Endometrium (tissue), 2 donors: ENCODE data around the gene MYO3B.

ENCODE experiments used
- FAIRE-seq: peaks from 2 replicates; lab custom pipeline; 2012; peaks lifted over from hg19 to GRCh38; lab: Jason Lieb, UNC
- donor health status: control.
- donor health status: control.

The MYO3B gene

DNA sequence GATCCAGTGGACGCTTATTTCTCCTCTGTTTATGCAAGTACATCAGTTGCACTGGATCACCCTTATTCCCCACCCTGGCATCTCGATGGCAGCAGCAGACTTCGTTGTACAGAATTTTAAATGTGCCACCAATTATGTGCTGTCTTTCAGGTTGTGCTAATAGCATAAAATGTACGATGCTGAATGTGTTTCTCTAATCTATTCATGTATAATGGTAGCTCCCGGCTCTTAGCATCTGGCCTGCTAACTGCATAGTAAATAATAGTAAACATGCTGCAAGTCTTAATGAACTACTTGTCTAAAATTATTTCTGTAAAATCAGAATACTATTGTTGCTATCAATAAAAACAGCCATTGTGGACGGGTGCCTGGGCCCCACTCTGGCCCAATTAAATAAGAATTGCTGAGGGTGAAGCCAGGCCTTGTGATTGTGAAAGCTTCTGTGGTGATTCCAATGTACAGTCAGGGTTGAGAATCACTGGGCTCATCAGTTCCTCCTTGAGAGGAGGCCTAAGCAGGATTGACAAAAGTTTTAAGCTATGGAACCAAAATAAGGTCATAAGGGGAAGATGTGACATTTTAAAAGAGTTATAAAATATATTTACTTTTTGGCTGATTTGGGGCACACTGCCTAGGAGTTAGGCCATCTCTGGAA lies 14.4 kb upstream of the MYO3B start:
- no peak for FAIRE-seq

DNA sequence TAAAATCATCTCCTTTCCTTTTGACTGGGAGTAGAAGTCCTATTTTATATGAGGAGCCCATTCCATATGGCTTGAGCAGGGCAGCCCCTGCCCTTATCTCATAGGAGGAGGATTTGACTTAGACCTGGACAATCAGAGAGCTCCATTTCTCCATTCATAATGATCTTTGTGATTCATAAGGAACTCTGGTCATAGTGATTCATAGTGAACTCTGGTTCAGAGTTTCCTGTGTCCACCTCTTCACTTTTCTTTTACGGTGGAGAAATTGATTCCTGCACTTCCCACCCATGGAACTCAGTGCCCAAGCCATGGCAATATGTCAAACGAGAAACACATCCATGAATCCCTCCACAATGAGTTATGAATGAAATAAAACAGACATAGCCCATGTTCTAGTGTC lies 12.8 kb upstream of the MYO3B start:
- FAIRE-seq, result no peak

DNA sequence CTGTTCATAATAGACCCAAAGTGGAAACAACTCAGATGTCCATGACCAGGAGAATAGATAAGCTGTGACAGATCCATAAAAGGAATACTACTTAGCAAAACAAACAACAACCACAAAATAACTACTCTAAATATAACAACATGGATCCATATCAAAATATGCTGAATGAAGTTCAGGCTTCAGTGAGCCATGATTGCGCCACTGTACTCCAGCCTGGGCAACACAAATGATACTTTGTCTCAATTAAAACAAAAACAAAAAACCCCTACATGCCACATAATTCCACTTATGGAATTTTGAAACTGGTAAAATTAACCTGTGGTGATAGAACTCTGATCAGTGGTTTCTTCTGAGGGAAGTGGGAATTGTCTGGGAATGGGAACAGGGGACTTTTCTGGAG lies 11.2 kb upstream of the MYO3B start:
- FAIRE-seq, result no peak

DNA sequence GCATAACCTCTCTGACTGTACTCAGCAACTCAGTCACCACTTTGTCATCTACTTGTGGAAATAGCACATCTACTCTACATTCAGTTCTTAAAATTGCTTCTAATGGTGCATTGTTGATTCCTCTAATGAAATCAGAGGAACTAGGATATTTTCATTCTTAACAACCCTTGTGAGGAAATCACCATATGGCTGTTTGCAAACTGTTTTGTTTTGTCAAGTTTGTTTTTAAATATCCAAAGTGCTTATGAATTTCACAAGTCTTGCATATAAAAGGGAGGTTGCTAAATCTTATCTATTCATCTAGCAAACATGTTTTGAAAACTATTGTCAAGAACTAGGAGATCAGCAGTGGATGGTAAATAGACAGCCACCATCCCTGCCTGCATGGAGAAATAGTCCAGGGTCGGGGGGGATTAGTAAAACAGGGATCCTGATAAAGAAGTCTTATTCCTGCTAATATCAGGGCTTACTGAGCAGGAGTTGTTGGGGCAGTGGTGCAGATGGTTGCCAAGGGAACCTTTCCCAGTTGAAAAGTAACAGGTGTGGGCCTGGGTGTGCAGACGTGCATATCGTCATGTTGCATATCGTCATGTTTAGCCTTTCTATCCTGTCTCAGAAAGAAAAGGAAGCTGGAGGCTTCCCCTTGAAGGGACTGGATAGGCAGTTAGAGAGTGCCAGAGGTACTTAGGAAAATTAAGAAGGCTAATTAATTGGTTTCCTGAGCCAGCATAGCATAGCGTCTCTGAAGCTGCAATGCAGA lies 7.5 kb upstream of the MYO3B start:
- no peak for FAIRE-seq

DNA sequence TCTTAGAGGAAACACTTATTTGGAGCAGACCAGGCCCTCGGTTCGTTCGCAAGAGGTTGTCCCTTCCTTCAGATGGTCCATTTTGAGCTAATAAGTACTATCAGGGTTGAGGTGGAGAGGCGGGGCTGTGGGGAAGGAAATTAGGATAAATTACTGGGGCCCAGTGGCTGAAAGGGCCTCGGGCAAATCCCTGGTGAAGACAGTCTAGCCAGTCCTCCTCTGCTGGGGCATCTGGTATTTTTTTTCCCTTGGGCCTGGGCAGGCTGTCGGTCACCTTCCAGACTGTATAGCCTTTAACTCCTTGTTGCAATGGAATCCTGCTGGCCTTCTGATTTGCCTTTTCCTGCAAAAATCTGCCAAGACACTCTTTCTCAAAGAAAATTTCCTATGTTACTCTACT lies 1.7 kb upstream of the MYO3B start:
- FAIRE-seq, result no peak

DNA sequence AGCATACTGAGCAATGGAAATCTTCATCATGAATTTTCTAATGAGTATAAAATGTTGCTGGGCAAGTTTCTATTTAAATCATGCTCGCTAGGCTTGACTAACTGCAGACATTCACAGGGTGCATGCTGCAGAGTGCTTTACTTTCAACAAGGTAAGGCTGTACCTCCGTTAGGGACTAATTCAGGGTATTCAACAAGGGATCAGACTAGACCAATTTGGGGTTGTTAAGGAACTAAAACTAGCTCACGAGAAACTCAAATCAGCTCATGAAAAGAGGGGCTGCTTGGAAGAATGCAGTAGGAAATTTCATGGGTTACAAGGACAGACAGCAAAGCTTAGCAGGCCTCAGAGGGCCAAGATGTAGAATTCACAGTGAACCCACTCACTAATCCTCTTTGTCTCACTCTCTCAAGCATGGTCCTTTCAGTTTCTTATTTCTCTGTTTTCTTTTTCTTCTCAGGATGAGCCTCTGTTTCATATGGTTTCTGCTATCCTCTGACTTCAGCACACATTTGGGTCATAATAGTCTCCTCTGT lies 2.2 kb downstream of the MYO3B start:
- no peak for FAIRE-seq

DNA sequence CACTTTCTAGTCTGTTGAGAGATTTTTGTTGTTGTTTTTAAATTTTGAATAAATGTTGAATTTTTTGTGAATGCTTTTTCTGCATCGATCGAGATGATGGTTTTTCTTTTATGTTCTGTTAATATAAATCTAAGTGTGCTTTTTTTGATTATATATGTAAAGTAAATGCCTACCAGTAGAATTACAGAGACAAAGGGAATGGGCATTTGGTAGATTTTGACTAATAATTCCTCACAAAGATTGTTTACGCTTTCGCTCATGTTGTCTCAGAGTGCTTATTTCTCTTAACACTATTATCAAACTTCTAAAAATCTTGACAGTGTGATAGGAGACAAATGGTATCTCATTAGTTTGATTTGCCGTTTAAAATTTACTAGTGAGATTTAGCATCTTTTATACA lies 3.7 kb downstream of the MYO3B start:
- no peak for FAIRE-seq

DNA sequence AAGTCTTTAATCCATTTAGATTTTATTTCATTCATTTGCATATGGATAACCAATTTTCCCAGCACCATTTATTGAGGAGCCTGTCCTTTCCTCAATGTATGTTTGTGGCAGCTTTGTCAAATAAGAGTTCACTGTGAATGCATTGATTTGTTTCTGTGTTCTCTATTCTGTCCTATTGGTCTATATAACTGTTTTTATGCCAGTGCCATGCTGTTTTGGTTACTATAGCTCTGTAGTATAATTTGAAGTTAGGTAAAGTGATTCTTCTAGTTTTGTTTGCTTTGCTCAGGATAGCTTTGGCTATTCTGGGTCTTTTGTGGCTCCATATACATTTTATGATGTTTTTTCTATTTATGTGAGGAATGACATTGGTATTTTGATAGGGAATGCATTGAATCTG lies 7.4 kb downstream of the MYO3B start:
- no peak for FAIRE-seq

DNA sequence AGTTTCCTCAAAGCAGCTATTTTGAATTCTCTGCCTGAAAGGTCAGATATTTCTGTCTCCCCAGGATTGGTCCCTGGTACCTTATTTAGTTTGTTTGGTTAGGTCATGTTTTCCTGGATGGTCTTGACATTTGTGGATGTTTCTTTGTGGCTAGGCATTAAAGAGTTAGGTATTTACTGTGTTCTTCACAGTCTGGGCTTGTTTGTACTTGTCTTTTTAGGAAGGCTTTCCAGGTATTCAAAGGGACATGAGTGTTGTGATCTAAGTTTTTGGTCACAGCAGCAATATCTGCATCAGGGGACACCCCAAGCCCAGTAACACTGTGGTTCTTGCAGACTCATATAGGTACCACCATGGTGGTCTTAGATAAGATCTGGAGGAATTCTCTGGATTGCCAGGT lies 11.8 kb downstream of the MYO3B start:
- no peak for FAIRE-seq

DNA sequence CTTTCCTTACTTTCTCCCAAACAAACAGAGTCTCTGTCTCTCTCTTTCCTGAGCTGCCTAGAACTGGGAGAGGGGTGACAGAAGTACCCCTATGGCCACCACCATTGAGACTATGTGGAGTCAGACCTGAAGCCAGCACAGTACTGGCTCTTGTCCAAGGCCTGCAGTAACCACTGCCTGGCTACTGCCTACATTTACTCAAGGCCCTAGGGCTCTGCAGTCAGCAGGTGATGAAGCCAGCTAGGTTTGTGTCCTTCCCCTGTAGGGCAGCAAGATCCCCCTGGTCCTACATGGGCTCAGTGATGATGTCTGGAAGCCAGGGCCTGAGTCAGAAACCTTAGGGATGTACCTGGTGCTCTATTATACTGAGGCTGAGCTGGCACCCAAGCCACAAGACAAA lies 12.2 kb downstream of the MYO3B start:
- no peak for FAIRE-seq

DNA sequence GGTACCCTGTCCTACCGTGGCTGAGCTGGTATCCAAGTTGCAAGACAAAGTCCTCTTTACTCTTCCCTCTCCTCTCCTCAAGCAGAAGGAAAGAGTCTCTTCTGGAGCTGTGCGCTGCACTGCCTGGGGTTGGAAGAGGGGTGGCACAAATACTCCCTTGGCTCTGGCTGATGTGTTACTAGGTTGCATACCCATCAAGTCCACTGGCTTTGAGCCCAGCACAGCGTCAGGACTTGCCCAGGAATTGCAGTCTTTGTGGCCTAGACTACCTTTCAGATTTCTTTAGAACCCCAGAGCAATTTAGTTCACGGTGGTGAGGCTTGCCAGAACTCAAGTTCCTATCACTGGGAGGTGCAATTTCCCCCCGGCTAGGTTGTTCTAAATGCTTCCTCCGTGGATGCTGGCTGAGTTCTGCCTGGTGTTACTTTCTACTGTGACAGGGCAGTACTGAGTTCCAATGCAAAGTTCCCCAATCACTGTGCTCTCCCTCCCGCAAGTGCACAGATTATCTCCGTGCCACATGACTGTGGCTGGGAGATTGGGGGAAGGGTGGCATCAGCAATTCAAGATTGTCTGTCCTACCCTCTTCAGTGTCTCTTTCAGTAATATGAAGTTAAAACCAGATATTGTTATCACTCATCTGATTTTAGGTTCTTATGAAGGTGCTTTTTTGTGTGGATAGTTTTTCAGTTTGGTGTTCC lies 13.4 kb downstream of the MYO3B start:
- no peak for FAIRE-seq

DNA sequence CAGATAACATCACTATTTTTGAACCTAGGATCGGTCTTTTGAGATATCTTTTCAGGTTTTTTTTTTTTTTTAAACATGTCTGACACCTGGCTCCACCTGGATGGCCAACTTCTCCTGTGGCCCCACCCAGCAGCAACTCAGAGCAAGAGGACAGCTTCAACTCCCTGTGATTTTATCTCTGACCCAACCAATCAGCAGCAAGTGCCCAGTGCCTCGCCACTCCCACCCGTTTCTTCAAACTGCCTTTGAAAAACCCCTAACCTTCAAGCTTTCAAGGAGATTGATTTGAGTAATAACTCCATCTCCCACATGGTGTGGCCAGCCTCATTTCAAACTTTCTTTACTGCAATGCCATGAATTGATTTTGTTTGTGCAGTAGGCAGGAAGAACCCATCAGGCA lies 19.0 kb downstream of the MYO3B start:
- no peak for FAIRE-seq

DNA sequence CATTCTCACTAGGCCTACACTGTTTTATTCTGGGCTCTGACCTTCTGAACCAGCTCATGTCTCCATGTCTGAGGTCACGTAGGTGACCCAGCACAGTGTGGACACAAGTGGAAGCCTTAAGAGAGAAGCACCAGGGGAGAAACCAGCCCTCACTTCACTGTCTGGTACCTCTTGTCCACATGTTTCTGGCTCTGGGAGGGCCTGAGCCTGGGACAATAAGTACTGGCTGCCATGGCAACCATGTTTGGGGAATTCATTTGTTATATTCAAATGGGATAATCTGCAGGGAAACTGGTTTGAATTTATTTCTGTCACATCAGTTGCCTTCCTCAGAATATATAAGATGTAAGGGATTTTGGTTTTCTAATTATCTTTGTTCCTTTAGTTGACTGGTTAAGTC lies 23.3 kb downstream of the MYO3B start:
- no peak for FAIRE-seq

DNA sequence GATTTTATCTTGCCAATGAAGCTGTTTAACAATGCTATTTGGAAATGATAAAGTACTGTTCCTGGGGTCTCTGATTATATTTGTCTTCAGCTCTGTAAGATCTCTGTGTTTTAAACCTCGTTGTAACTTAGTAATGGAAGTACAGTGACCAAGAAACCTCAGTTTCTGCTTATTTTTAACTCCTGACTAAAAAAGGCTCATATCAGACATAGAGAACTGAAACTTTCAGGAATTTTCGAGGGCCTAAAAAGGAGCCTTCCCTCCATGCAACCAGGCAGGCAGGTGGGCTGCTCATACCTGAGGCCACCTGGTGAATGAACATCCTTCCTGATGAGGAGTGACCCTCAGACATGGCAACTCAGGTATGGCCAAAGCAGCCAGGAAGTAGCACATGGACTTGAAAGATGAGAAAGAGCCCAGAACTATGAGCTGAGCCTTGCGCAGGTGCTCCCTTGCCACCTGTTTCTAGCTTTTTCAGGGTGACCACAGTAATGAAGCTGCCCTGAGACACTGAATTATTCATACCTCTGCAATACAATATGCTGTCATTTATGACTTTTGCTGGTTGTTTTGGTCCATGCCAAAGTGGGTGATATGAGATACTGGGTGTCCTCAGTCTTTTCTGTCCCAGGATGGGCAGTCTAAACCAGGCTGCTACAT lies 23.9 kb downstream of the MYO3B start:
- FAIRE-seq, result no peak

DNA sequence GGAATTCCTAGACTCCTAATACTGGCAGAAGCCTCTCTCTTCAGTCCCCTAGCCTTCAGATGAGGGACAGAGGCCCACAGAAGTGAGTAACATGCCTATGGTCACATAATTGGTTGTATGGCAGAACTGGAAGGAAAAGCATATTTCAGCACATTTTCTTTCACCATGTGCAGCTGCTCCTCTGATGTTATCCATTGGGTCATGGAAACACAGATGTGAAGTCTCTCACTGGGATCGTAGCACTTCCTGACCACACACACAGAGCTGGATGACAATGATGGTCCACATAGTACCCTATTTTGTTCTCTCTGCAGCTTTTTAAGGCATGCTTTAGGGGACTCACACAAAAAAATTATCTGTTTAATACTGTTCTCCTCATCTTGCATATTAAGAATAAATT lies 24.5 kb downstream of the MYO3B start:
- peak; percentile 84 for FAIRE-seq

DNA sequence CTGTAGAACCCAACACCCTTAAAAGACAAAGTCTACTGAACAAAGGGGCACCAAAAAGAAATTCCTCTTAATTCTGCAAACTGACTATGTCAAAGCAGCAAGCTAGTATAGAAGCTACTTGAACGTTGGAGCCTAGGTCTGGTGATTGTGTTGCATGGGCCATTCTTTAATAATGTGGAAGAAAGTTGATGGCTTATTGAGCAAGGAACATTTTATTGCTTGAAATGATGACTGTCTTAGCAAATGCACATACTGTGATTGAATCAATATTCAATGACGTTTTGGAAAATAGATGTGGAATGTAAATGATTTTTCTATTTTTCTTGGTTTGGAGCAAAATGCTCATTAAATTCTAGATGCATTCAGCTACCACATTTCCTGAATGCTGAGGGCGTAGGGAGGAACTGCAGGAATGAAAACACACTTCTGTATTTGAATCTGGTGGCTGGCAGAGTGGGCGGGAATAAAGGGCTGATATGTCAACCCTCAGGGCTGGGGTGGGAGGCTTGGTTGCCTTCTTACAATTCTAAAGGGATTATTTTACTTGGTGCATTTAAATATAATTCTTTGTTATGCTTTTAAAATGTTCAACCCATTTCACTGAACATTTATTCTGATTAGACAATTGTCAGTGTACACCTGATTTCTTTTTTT lies 26.5 kb downstream of the MYO3B start:
- FAIRE-seq, result peak; percentile 18

DNA sequence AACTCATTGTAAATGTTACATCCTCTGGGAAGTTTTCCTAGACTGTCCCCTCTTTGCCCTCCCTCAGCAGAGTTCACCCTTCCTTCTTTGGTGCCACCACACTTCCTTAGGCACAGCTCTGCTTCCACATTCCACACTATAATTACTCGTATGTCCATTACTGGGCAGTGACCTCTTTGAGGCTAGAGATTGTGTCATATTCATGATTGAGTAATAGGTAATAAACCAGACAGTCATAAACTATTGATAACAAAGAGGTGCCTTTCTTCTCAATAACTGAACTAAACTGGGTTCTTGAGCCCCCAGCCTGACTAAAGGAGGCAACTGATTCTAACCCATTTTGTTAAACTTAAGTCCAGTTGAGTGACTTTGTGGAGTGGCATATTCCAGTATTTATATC lies 28.3 kb downstream of the MYO3B start:
- no peak for FAIRE-seq

DNA sequence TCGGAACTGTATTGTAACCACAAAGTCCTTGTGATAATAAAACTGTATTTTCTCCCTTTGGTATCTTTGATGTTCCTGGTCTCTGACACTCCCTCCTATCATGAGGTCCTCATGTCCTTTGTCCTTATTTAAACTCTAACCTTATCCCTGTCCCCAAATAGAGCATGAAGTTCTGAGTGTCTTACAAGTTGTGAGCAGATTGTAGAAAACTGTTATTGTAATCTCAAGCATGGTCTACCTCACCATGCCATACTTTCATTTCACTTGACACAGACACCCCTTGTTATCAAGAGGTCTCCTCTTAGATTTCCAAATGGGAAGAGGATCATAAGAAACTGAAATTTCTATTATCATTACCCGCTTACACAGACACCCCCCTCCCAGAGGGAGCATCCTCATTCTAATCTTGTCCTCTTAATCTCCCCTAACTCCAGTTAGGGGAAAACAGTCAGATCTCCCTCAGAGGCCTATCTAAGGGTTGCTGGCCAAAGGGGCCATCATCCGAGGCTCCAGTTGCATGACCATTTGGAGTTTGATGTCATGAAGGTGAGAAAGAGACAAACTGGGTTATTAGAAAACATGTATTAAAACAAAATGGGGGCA lies 29.0 kb downstream of the MYO3B start:
- FAIRE-seq, result no peak

DNA sequence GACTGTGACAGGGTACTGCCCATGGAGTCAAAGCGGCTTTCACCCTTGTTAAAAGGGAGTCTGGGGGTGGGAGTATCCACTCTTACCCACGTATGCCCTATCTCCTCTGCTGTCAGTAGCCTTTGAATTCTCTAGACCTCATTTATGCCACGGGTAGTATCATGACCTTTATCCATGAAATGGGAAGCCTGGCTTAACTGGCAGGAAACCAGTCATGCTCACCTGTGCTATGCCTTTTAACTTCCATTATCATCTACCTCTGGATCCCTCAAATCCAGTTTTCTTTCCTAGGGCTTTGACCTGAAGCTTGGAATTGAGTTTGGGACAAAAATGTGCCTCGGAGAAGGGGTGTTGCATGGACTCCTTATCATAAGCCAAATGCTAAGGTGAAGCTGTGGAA lies 30.0 kb downstream of the MYO3B start:
- no peak for FAIRE-seq

DNA sequence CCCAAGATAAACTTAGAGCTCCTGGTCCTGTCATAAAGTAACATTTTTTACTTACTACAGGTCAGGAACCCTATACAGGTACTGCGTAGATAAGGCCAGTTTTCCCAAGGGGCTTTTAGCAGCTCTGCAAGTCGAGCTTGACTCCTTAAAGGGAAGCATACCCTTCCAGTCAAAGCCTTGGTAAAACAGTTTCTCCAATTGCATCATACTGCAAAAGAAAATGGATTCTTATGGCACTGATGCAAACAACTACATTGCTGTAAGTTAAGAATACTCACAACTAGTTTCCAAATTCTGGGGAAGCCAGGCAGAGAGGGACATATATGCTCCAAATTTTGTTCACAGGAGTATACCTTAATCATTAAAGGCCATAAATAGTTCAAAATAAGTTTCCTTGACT lies 31.0 kb downstream of the MYO3B start:
- FAIRE-seq, result no peak

DNA sequence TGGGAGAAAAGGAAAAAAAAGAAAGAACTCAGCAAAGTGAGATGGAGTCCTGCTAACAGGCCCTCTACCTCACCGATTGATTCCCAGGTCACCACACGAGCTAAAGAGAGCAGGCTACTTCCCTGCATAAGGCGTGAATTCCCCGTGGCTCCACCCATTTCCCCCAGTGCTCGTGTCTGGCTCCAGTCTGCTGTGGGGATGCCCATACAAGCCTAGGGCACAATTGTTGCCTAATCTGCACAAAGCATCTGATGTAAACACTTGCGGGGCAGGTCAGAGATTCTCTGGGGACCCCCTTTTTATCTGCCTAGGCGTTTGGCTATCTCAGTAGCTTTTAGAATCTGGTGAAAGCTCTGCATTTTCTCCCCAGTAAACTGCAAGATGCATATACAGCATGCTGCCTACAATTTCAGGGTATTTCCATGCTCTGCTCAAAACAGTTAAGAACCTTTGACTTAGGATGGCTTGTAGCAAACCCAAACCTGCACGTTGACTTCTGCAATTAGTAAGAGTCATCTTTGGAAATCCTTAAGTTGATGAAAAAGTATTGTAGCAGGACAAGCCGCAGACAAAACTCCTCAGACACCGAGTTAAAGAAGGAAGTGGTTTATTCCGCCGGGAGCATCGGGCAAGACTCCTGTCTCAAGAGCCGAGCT lies 34.8 kb downstream of the MYO3B start:
- no peak for FAIRE-seq
